ENCODE results near the gene GNB5. TPM values are rescaled to one million over a fixed set of nuclear protein-coding genes. Genes with fewer than 3 reads are reported as not detected.

The GNB5 gene
- total and polyA plus RNA-seq, 2 of the 13 experiments (the other 11 are each of a cell fraction or from before 2014, with no cell fraction given), result 13.7 to 14.4 TPM

GRCh38 chr15:52106641-52107040, 84.6 kb downstream of the GNB5 start:
- no peak for ATAC-seq
- TF ChIP-seq ZNF564 (CRISPR knock-in tag; IDR thresholded peaks at IDR 0.05) (no peak), ZSCAN12 (CRISPR knock-in tag; IDR thresholded peaks at IDR 0.05) (no peak), HOMEZ (CRISPR knock-in tag; IDR thresholded peaks at IDR 0.05; ENCODE audit: low read depth) (peak; percentile 28; the same call in 1 of the 2 replicates), MAFF (IDR thresholded peaks at IDR 0.05; ENCODE audit: low read depth, low read length) (no peak), TBX2 (CRISPR knock-in tag; IDR thresholded peaks at IDR 0.05; ENCODE audit: borderline replicate concordance) (no peak), DNMT3B (CRISPR knock-in tag; conservative IDR thresholded peaks at IDR 0.05) (no peak), IRF9 (CRISPR knock-in tag; IDR thresholded peaks at IDR 0.05; ENCODE audit: borderline replicate concordance) (no peak)
- Histone ChIP-seq H4K20me1 (ENCODE audit: insufficient read depth, low read length) (no peaks in the 10 kb centered on the region), H3K4me2 (ENCODE audit: low read depth, low read length) (peak overlapping the region; percentile 12), H3K27ac (ENCODE audit: extremely low read length, insufficient read depth, low read length) (no peak overlapping the region), H2AFZ (ENCODE audit: low read length) (no peak overlapping the region), H3K9ac (ENCODE audit: insufficient read depth, low read depth, low read length) (no peak overlapping the region), H3K4me3 (replicated peaks in 1 of 3; ENCODE audit: insufficient read depth in 1 of 3, low read depth in 2 of 3, low read length in 3 of 3) (no peak overlapping the region), H3K27me3 (ENCODE audit: control insufficient read depth in 1 of 2, insufficient read depth in 2 of 2, low read length in 2 of 2) (no peaks in the 10 kb centered on the region), H3K79me2 (ENCODE audit: insufficient read depth, low read length) (no peaks in the 10 kb centered on the region), H3K36me3 (replicated peaks in 1 of 2; ENCODE audit: control insufficient read depth in 1 of 2, insufficient read depth in 2 of 2, low read length in 2 of 2) (no peaks in the 10 kb centered on the region), H3K9me3 (ENCODE audit: low read length) (no peaks in the 10 kb centered on the region), H3K4me1 (ENCODE audit: insufficient read depth, low read length) (peaks cover 61% of the 10 kb centered on the region)
- ChIA-PET CTCF (ENCODE audit: low intra/inter-chr PET ratio, low total read pairs) (no interaction called here), POLR2A (no interaction called here)
- WGBS (ENCODE audit: low lambda C conversion rate), result 42% methylated on average over 6 of the region's 6 CpGs
- BruUV-seq (replicated peaks), result no TSS peak
- no peak for DNase-seq (ENCODE audit: low spot score)
- no peak for FAIRE-seq
- in situ Hi-C loops (cut with HindIII; ENCODE audit: extremely low pct_ligation_motif_present, low pct_unique_long_range_greater_than_20kb), result no loop called here
- intact Hi-C loops (cut with micrococcal nuclease; ENCODE audit: unreplicated experiment), result no loop called here

All from HepG2 (cell line).